Tibial nerve (tissue), 3 donors: ENCODE results near the gene CA12.

ENCODE experiments used
- CTCF ChIP-seq, 5 experiments: fragments of 200-600 bp in 3 of 5; fragments of 450-650 bp in 2 of 5; sonication (generic) in 3 of 5; IDR thresholded peaks; one replicate each; pipeline ENCODE4 v1.5.1; 2016 to 2019; ENCODE audit warnings: antibody characterized with exemption in 5 of 5, mild to moderate bottlenecking in 3 of 5, moderate library complexity in 2 of 5
- POLR2A ChIP-seq, 2 donors: fragments of 450-650 bp; IDR thresholded peaks; one replicate each; pipeline ENCODE4 v1.6.1; 2017; ENCODE audit warnings: antibody characterized with exemption in 2 of 2, mild to moderate bottlenecking in 2 of 2, moderate library complexity in 2 of 2

GRCh38 chr15:63391669-63392360, 10.2 kb upstream of the CA12 start:
- TF ChIP-seq CTCF (IDR thresholded peaks at IDR 0.05), result no peak
- TF ChIP-seq POLR2A (IDR thresholded peaks at IDR 0.05), result no peak
